Stimulated activated CD8-positive, alpha-beta memory T cell treated with anti-CD3 and anti-CD28 coated beads, Interleukin-4, amount 100 ng/mL, for 24 hours (primary cell): Measurements from ENCODE around the gene OR6A2.
"Not testable (repeated sequence)": the region's sequence is repeated elsewhere in the genome, so short reads cannot be mapped to it uniquely, and the experiment has no call there.

Experiments
- DNase-seq: peaks from one replicate; pipeline ENCODE4 v3.0.0-alpha.2; 2020; ENCODE audit warnings: low read depth

The OR6A2 gene

GRCh38 chr11:6799402-6799801 lies at the start of gene OR6A2:
OR6A2 (minus strand) TSS chr11:6799689; CDS start chr11:6795708, 3,981 bp downstream.
- DNase-seq = no peak

- DNase-seq = no peak
Observed at GRCh38 chr11:6845383-6845782, 45.9 kb upstream of the OR6A2 start, which contains the start of gene OR10A5. OR10A5 (plus strand) TSS chr11:6845683; CDS start chr11:6845683, 0 bp downstream.

GRCh38 chr11:6844356-6844755 lies 44.9 kb upstream of the OR6A2 start:
- no peak for DNase-seq

- DNase-seq = no peak
Observed at GRCh38 chr11:6843670-6844069, 44.2 kb upstream of the OR6A2 start.

- DNase-seq = no peak
Observed at GRCh38 chr11:6841694-6842093, 42.2 kb upstream of the OR6A2 start.

GRCh38 chr11:6834021-6834420 lies 34.5 kb upstream of the OR6A2 start:
- no peak for DNase-seq

- DNase-seq = no peak
Observed at GRCh38 chr11:6833356-6833755, 33.9 kb upstream of the OR6A2 start.

- no peak for DNase-seq
Observed at GRCh38 chr11:6828103-6828502, 28.6 kb upstream of the OR6A2 start.

GRCh38 chr11:6825231-6825744 lies 25.8 kb upstream of the OR6A2 start:
- DNase-seq = no peak

- no peak for DNase-seq
Observed at GRCh38 chr11:6824136-6824823, 24.8 kb upstream of the OR6A2 start.

GRCh38 chr11:6818967-6819366 lies 19.5 kb upstream of the OR6A2 start:
- no peak for DNase-seq

- no peak for DNase-seq
Observed at GRCh38 chr11:6817694-6818093, 18.2 kb upstream of the OR6A2 start.

GRCh38 chr11:6813656-6814055 lies 14.2 kb upstream of the OR6A2 start:
- no peak for DNase-seq

- no peak for DNase-seq
Observed at GRCh38 chr11:6812390-6813005, 13.0 kb upstream of the OR6A2 start.

GRCh38 chr11:6801075-6801474 lies 1.6 kb upstream of the OR6A2 start:
- DNase-seq = not testable (repeated sequence)

- DNase-seq = no peak
Observed at GRCh38 chr11:6794639-6795038, 4.8 kb downstream of the OR6A2 start.

GRCh38 chr11:6790546-6790945 lies 8.9 kb downstream of the OR6A2 start:
- DNase-seq = no peak

- no peak for DNase-seq
Observed at GRCh38 chr11:6782720-6783119, 16.8 kb downstream of the OR6A2 start, which contains the start of gene OR2AG1. OR2AG1 (plus strand) TSS chr11:6783020; CDS start chr11:6785038, 2,018 bp downstream.

- no peak for DNase-seq
Observed at GRCh38 chr11:6780829-6781228, 18.7 kb downstream of the OR6A2 start.

GRCh38 chr11:6778518-6778917 lies 21.0 kb downstream of the OR6A2 start:
- DNase-seq = no peak

- DNase-seq = no peak
Observed at GRCh38 chr11:6771926-6772893, 27.3 kb downstream of the OR6A2 start, which contains the start of gene OR2AG2. OR2AG2 (minus strand) TSS chr11:6771976; CDS start chr11:6768957, 3,019 bp downstream.

GRCh38 chr11:6757373-6757967 lies 42.0 kb downstream of the OR6A2 start:
- no peak for DNase-seq
